ENCODE measurements around the gene MACF1.
"Not testable (repeated sequence)": the region's sequence is repeated elsewhere in the genome, so short reads cannot be mapped to it uniquely, and the experiment has no call there.

DNA sequence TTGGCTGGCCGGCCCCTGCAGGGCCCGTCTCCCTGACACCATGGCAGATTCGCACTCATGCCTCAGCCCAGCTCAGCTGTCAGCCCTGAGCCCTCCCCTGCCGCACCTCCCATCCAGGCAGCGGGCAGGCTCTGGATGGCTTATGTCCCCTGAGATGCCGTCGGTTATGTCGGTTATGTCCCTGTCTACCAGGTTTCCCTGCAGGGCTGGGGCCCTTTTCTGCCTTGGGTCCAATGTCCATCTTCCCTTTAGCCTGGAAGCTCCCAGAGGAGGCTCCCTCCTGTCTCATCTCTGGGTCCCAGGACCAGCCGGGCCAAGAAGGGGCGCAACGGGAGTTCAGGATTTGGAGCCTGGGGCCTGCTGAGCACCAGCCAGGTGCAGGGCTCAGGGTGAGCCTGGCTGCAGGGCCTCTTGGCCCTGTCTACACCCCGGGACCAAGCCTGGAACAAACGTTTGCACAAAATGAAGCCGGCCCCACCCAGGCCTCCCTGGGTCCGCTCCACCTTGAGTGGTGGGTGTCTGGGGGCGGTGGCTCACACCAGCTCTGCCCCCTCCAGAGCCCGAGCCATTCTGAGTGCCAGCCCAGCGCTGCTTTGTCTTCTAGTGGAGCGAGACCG, 306.2 kb downstream of the MACF1 start:
- TF ChIP-seq, protein P1, sequence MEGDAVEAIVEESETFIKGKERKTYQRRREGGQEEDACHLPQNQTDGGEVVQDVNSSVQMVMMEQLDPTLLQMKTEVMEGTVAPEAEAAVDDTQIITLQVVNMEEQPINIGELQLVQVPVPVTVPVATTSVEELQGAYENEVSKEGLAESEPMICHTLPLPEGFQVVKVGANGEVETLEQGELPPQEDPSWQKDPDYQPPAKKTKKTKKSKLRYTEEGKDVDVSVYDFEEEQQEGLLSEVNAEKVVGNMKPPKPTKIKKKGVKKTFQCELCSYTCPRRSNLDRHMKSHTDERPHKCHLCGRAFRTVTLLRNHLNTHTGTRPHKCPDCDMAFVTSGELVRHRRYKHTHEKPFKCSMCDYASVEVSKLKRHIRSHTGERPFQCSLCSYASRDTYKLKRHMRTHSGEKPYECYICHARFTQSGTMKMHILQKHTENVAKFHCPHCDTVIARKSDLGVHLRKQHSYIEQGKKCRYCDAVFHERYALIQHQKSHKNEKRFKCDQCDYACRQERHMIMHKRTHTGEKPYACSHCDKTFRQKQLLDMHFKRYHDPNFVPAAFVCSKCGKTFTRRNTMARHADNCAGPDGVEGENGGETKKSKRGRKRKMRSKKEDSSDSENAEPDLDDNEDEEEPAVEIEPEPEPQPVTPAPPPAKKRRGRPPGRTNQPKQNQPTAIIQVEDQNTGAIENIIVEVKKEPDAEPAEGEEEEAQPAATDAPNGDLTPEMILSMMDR (IDR thresholded peaks at IDR 0.05): not testable (repeated sequence)
- TF ChIP-seq POLR2A (IDR thresholded peaks at IDR 0.05): not testable (repeated sequence)
